Nephron progenitor cell (in vitro differentiated cells): ENCODE data around the gene PJA2.

Experiments
- DNase-seq: peaks from one replicate; pipeline ENCODE4 v3.0.0; 2021
- H3K27ac Mint-ChIP-seq: 2 replicates; pipeline ENCODE4 v1.8.0; 2021; ENCODE audit warnings: mild to moderate bottlenecking, moderate library complexity, mixed read lengths
- H3K27me3 Mint-ChIP-seq: 2 replicates; pipeline ENCODE4 v1.8.0; 2021; ENCODE audit warnings: mild to moderate bottlenecking, low read depth, mixed read lengths; ENCODE audit not compliant: poor library complexity
- H3K36me3 Mint-ChIP-seq: 2 replicates; pipeline ENCODE4 v1.8.0; 2021; ENCODE audit warnings: low read depth, mixed read lengths
- H3K4me1 Mint-ChIP-seq: 2 replicates; pipeline ENCODE4 v1.8.0; 2021; ENCODE audit warnings: mixed read lengths
- H3K4me3 Mint-ChIP-seq: 2 replicates; pipeline ENCODE4 v1.8.0; 2021; ENCODE audit warnings: mild to moderate bottlenecking, moderate library complexity, mixed read lengths
- H3K9me3 Mint-ChIP-seq: 2 replicates; pipeline ENCODE4 v1.8.0; 2021; ENCODE audit warnings: mild to moderate bottlenecking, moderate library complexity, mixed read lengths
- CTCF ChIP-seq: fragments of 200-600 bp; sonication (generic); IDR thresholded peaks from 2 replicates; pipeline ENCODE4 v1.5.0; 2021; ENCODE audit warnings: antibody characterized with exemption

The PJA2 gene

GRCh38 chr5:109340351-109340750 is 69.4 kb downstream of the PJA2 start:
- peaks cover 51% of the 10 kb centered on the region for H3K36me3 Mint-ChIP-seq
- H3K27ac Mint-ChIP-seq = peak overlapping the region; percentile 73
- peaks cover 19% of the 10 kb centered on the region for H3K9me3 Mint-ChIP-seq
- TF ChIP-seq CTCF = no peak
- no peak overlapping the region for H3K4me3 Mint-ChIP-seq
- DNase-seq = no peak
- no peaks in the 10 kb centered on the region for H3K4me1 Mint-ChIP-seq
- H3K27me3 Mint-ChIP-seq = no peaks in the 10 kb centered on the region

DNA sequence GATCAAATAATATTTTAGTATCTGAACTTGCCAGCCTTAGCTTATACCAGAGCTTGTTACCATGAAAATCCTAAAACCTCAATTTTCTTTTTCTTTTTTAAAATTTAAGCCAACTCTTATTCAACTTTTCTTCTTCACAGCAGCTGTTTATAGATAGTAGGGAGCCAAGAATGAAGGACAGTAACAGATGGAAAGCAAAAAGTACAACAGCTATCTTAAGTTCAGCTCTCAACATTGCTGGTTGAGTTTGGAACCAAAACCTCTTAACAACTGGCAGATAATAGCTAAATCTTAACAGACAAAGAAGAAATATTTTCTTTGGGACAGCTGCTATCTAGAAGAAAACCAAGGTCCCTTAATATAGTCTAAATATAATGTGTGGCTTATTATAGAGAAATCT is 74.7 kb downstream of the PJA2 start:
- peaks cover 5% of the 10 kb centered on the region for H3K9me3 Mint-ChIP-seq
- no peak overlapping the region for H3K27ac Mint-ChIP-seq
- H3K4me1 Mint-ChIP-seq = no peaks in the 10 kb centered on the region
- no peaks in the 10 kb centered on the region for H3K27me3 Mint-ChIP-seq
- peaks cover 46% of the 10 kb centered on the region for H3K36me3 Mint-ChIP-seq
- no peak overlapping the region for H3K4me3 Mint-ChIP-seq
- no peak for DNase-seq
- TF ChIP-seq CTCF = no peak

- no peaks in the 10 kb centered on the region for H3K9me3 Mint-ChIP-seq
- peaks cover 4% of the 10 kb centered on the region for H3K4me1 Mint-ChIP-seq
- H3K36me3 Mint-ChIP-seq = peaks cover 36% of the 10 kb centered on the region
- no peak for DNase-seq
- no peaks in the 10 kb centered on the region for H3K27me3 Mint-ChIP-seq
- TF ChIP-seq CTCF = no peak
- H3K4me3 Mint-ChIP-seq = no peak overlapping the region
- H3K27ac Mint-ChIP-seq = no peak overlapping the region
Measured at GRCh38 chr5:109334056-109334455, 75.7 kb downstream of the PJA2 start.

- no peak for DNase-seq
- Mint-ChIP-seq H3K4me1 (peaks cover 26% of the 10 kb centered on the region), H3K36me3 (peaks cover 38% of the 10 kb centered on the region), H3K9me3 (no peaks in the 10 kb centered on the region), H3K27ac (peak overlapping the region; percentile 90), H3K27me3 (no peaks in the 10 kb centered on the region), H3K4me3 (no peak overlapping the region)
- no peak for TF ChIP-seq CTCF
Measured at GRCh38 chr5:109329333-109330237, 80.2 kb downstream of the PJA2 start.

- no peak for TF ChIP-seq CTCF
- H3K9me3 Mint-ChIP-seq = no peaks in the 10 kb centered on the region
- peaks cover 30% of the 10 kb centered on the region for H3K4me1 Mint-ChIP-seq
- no peak overlapping the region for H3K4me3 Mint-ChIP-seq
- DNase-seq = no peak
- no peaks in the 10 kb centered on the region for H3K27me3 Mint-ChIP-seq
- H3K36me3 Mint-ChIP-seq = peaks cover 32% of the 10 kb centered on the region
- peak overlapping the region; percentile 58 for H3K27ac Mint-ChIP-seq
Measured at GRCh38 chr5:109328626-109329025, 81.1 kb downstream of the PJA2 start.

DNA sequence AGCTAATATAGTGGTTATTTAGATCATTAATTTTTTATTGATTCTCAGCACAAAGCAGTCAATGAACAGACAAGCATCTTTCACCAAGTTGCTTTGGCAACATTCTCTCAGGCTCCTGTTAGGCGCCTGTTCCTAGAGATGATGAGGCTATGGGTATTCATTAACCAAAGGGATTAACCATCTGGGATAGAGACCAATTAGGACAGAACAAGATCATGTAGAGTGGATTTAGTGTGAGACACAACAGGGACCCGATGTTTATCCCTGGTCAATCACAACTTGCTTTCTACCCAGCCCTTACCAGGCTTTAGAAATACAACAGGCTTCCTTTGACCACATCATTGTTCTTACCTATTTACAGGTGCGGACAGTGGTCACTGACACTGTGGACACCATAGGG is 82.2 kb downstream of the PJA2 start:
- no peaks in the 10 kb centered on the region for H3K27me3 Mint-ChIP-seq
- peaks cover 30% of the 10 kb centered on the region for H3K4me1 Mint-ChIP-seq
- no peak for DNase-seq

More for the DNA sequence above, 82.2 kb downstream of the PJA2 start:
- H3K27ac Mint-ChIP-seq = no peak overlapping the region
- H3K36me3 Mint-ChIP-seq = peaks cover 31% of the 10 kb centered on the region
- H3K4me3 Mint-ChIP-seq = no peak overlapping the region
- no peaks in the 10 kb centered on the region for H3K9me3 Mint-ChIP-seq
- TF ChIP-seq CTCF = no peak
